ENCODE measurements around the gene ENC1. TPM values are rescaled to one million over a fixed set of nuclear protein-coding genes. Genes with fewer than 3 reads are reported as not detected.

Gene ENC1
- total and polyA plus RNA-seq, 12 donors: 2.1 to 9.1 (median 3.7) TPM

GRCh38 chr5:74639807-74640449 is 600 bp downstream of the ENC1 start:
- Histone ChIP-seq H3K4me1 (peaks cover 5 to 67% (median 43%) of the 10 kb centered on the region in 9 donors), H3K27me3 (no peaks in the 10 kb centered on the region), H3K27ac (peak overlapping the region; percentile 61 to 97 (median 92)), H3K9me3 (no peaks in the 10 kb centered on the region), H3K4me3 (peak overlapping the region; percentile 36 to 89 (median 81)), H3K36me3 (peaks cover 0 to 18% (median 4%) of the 10 kb centered on the region in 9 donors)
- ATAC-seq (peak; percentile 27 to 67 (median 34)), DNase-seq (peak; percentile 23 to 53)
- peak in 2 of 9 donors; percentile 7 to 15 for TF ChIP-seq CTCF (IDR thresholded peaks at IDR 0.05)
- 0 to 1% methylated on average over 56 to 57 of the region's 57 CpGs for WGBS, 2 donors
- intact Hi-C loops (cut with DNase I): loop anchor here (2.0 to 10.0 kb wide), 25 partner anchors 55 to 1045 kb away; no protein-coding TSS in a partner anchor

- WGBS, 2 donors: 18 to 30% methylated on average over 10 of the region's 10 CpGs
- no peaks in the 10 kb centered on the region for H3K9me3 ChIP-seq
- ATAC-seq: no peak
- H3K36me3 ChIP-seq: peaks cover 0 to 26% (median 4%) of the 10 kb centered on the region in 9 donors
- H3K27ac ChIP-seq: peak overlapping the region; percentile 61 to 97 (median 92)
- intact Hi-C loops (cut with DNase I): loop anchor here in 6 of 10 donors (2.0 to 10.0 kb wide), 11 partner anchors 54 to 592 kb away; no protein-coding TSS in a partner anchor
- no peaks in the 10 kb centered on the region for H3K27me3 ChIP-seq
- peaks cover 5 to 66% (median 43%) of the 10 kb centered on the region in 9 donors for H3K4me1 ChIP-seq
- no peak for TF ChIP-seq CTCF (IDR thresholded peaks at IDR 0.05)
- no peak for DNase-seq
- H3K4me3 ChIP-seq: peak overlapping the region; percentile 36 to 89 (median 81)
These were observed 1.3 kb downstream of the ENC1 start for GRCh38 chr5:74638970-74639806.

GRCh38 chr5:74638544-74638969 is 2.0 kb downstream of the ENC1 start:
- Histone ChIP-seq H3K27me3 (no peaks in the 10 kb centered on the region), H3K27ac (peak overlapping the region in 8 of 10 donors; percentile 88 to 97 (median 92)), H3K36me3 (peaks cover 0 to 32% (median 5%) of the 10 kb centered on the region in 9 donors), H3K4me3 (peak overlapping the region in 9 of 10 donors; percentile 66 to 89 (median 81)), H3K4me1 (peaks cover 5 to 65% (median 42%) of the 10 kb centered on the region in 9 donors), H3K9me3 (no peaks in the 10 kb centered on the region)
- no peak for TF ChIP-seq CTCF (IDR thresholded peaks at IDR 0.05)
- DNase-seq (no peak), ATAC-seq (no peak)
- intact Hi-C loops (cut with DNase I): loop anchor here in 6 of 10 donors (2.0 to 10.0 kb wide), 11 partner anchors 54 to 591 kb away; no protein-coding TSS in a partner anchor
- WGBS, 2 donors: 60 to 61% methylated on average over 1 of the region's 1 CpG

- DNase-seq (no peak), ATAC-seq (no peak)
- TF ChIP-seq CTCF (IDR thresholded peaks at IDR 0.05): no peak
- Histone ChIP-seq H3K27me3 (no peaks in the 10 kb centered on the region), H3K4me1 (peaks cover 0 to 72% (median 43%) of the 10 kb centered on the region in 9 donors), H3K4me3 (peak overlapping the region in 3 of 10 donors; percentile 17 to 89 (median 23)), H3K9me3 (no peaks in the 10 kb centered on the region), H3K27ac (no peak overlapping the region), H3K36me3 (peaks cover 0 to 52% (median 5%) of the 10 kb centered on the region in 9 donors)
- intact Hi-C loops (cut with DNase I): loop anchor here in 6 of 10 donors (5.0 to 10.0 kb wide), 10 partner anchors 52 to 589 kb away; no protein-coding TSS in a partner anchor
- WGBS, 2 donors: 70 to 78% methylated on average over 4 of the region's 4 CpGs
These were observed 4.0 kb downstream of the ENC1 start for GRCh38 chr5:74636552-74636951.
